ENCODE results near the gene PHLPP2. TPM values are rescaled to one million over a fixed set of nuclear protein-coding genes. Genes with fewer than 3 reads are reported as not detected.

The PHLPP2 gene
- total RNA-seq, 1 donor from 2014 or later = 10.2 TPM

- Mint-ChIP-seq H3K4me1 (ENCODE audit: low read depth) (peaks cover 2% of the 10 kb centered on the region), H3K27me3 (ENCODE audit: low read depth) (no peaks in the 10 kb centered on the region), H3K4me3 (ENCODE audit: unreplicated experiment) (no peak overlapping the region), H3K36me3 (ENCODE audit: low read depth) (peaks cover 29% of the 10 kb centered on the region), H3K27ac (ENCODE audit: unreplicated experiment) (peak overlapping the region; percentile 22), H3K9me3 (ENCODE audit: low read depth) (no peaks in the 10 kb centered on the region)
- DNase-seq (ENCODE audit: low spot score) = no peak
- TF ChIP-seq, protein P1, sequence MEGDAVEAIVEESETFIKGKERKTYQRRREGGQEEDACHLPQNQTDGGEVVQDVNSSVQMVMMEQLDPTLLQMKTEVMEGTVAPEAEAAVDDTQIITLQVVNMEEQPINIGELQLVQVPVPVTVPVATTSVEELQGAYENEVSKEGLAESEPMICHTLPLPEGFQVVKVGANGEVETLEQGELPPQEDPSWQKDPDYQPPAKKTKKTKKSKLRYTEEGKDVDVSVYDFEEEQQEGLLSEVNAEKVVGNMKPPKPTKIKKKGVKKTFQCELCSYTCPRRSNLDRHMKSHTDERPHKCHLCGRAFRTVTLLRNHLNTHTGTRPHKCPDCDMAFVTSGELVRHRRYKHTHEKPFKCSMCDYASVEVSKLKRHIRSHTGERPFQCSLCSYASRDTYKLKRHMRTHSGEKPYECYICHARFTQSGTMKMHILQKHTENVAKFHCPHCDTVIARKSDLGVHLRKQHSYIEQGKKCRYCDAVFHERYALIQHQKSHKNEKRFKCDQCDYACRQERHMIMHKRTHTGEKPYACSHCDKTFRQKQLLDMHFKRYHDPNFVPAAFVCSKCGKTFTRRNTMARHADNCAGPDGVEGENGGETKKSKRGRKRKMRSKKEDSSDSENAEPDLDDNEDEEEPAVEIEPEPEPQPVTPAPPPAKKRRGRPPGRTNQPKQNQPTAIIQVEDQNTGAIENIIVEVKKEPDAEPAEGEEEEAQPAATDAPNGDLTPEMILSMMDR (IDR thresholded peaks at IDR 0.05) = peak; percentile 88
These were observed 22.0 kb upstream of the PHLPP2 start for GRCh38 chr16:71746442-71747046.

DNA sequence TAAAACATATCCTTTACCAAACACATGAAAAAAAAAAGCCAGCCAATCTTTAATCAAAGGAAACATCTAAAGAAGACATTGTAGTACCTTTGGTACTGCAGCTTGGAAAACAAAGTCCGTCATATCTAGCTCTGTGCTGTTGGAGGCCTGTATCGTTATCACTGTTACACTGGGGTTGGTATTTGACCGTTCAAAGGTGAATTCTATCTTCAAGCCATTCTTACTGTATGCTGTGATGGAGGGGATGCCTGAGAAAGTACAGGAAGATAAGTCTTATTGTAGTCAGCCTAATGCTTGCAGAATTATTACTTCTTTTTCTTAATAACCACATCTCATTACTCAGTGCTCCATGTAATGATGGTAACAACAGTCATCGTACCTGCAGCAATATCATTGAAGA is 14.4 kb upstream of the PHLPP2 start:
- Mint-ChIP-seq H3K36me3 (ENCODE audit: low read depth) (peaks cover 26% of the 10 kb centered on the region), H3K27ac (ENCODE audit: unreplicated experiment) (no peak overlapping the region), H3K4me1 (ENCODE audit: low read depth) (no peaks in the 10 kb centered on the region), H3K27me3 (ENCODE audit: low read depth) (no peaks in the 10 kb centered on the region), H3K4me3 (ENCODE audit: unreplicated experiment) (no peak overlapping the region), H3K9me3 (ENCODE audit: low read depth) (no peaks in the 10 kb centered on the region)
- TF ChIP-seq, protein P1 (IDR thresholded peaks at IDR 0.05) = no peak
- DNase-seq (ENCODE audit: low spot score) = no peak

DNA sequence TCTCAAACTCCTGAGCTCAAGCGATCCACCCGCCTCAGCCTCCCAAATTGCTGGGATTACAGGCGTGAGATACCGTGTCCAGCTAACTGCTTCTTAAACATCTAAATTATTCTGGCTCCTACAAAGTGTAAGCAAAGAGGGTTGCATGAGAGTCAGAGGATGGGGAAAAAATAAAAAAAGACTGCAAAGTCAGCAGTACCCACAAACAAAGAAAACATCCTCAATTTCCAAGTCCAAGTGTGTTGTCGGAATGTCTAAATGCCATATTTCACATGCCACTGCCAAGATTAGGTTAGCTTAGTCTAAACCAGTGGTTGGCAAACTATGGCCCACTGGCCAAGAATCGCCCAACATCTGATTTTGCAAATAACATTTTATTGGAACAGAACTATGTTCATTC is 13.0 kb upstream of the PHLPP2 start:
- no peak overlapping the region for H3K4me3 Mint-ChIP-seq (ENCODE audit: unreplicated experiment)
- no peak for DNase-seq (ENCODE audit: low spot score)
- peaks cover 34% of the 10 kb centered on the region for H3K36me3 Mint-ChIP-seq (ENCODE audit: low read depth)
- no peaks in the 10 kb centered on the region for H3K27me3 Mint-ChIP-seq (ENCODE audit: low read depth)
- no peaks in the 10 kb centered on the region for H3K4me1 Mint-ChIP-seq (ENCODE audit: low read depth)
- H3K9me3 Mint-ChIP-seq (ENCODE audit: low read depth) = no peaks in the 10 kb centered on the region
- no peak overlapping the region for H3K27ac Mint-ChIP-seq (ENCODE audit: unreplicated experiment)
- TF ChIP-seq, protein P1 (IDR thresholded peaks at IDR 0.05) = no peak

GRCh38 chr16:71734511-71734910 is 10.0 kb upstream of the PHLPP2 start:
- TF ChIP-seq, protein P1 (IDR thresholded peaks at IDR 0.05) = no peak
- H3K4me1 Mint-ChIP-seq (ENCODE audit: low read depth) = no peaks in the 10 kb centered on the region
- H3K9me3 Mint-ChIP-seq (ENCODE audit: low read depth) = no peaks in the 10 kb centered on the region
- H3K27me3 Mint-ChIP-seq (ENCODE audit: low read depth) = no peaks in the 10 kb centered on the region
- peaks cover 42% of the 10 kb centered on the region for H3K36me3 Mint-ChIP-seq (ENCODE audit: low read depth)
- no peak overlapping the region for H3K27ac Mint-ChIP-seq (ENCODE audit: unreplicated experiment)
- H3K4me3 Mint-ChIP-seq (ENCODE audit: unreplicated experiment) = no peak overlapping the region
- DNase-seq (ENCODE audit: low spot score) = no peak

- no peak for DNase-seq (ENCODE audit: low spot score)
- TF ChIP-seq, protein P1 (IDR thresholded peaks at IDR 0.05) = no peak
- Mint-ChIP-seq H3K9me3 (ENCODE audit: low read depth) (no peaks in the 10 kb centered on the region), H3K27me3 (ENCODE audit: low read depth) (no peaks in the 10 kb centered on the region), H3K4me1 (ENCODE audit: low read depth) (no peaks in the 10 kb centered on the region), H3K4me3 (ENCODE audit: unreplicated experiment) (no peak overlapping the region), H3K27ac (ENCODE audit: unreplicated experiment) (no peak overlapping the region), H3K36me3 (ENCODE audit: low read depth) (peaks cover 32% of the 10 kb centered on the region)
These were observed 8.1 kb upstream of the PHLPP2 start for GRCh38 chr16:71732587-71732986.
